G401.6 (cell line): ENCODE data around the gene PDGFD.

Experiments
- FAIRE-seq: peaks from 2 replicates; lab custom pipeline; 2012; peaks lifted over from hg19 to GRCh38; lab: Jason Lieb, UNC

PDGFD gene

DNA sequence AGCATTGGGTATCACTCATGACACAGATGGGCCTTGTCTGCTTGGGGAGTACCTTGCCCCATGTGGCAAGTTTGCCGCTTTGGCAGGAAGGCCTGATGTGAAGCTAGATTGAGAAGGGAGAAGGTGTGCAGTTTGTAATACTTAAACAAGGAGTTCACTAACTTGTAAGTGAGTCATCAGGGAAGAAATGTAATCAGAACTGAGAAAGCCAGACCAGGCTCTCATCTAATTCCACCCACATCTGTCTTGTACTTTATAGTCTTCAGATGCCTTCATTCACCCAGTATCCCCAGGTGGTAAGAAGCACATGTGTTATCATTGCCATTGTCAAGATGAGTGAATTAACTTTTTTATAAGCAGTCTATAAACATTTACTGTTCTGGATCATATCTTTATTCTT lies 243.5 kb downstream of the PDGFD start:
- FAIRE-seq: no peak

DNA sequence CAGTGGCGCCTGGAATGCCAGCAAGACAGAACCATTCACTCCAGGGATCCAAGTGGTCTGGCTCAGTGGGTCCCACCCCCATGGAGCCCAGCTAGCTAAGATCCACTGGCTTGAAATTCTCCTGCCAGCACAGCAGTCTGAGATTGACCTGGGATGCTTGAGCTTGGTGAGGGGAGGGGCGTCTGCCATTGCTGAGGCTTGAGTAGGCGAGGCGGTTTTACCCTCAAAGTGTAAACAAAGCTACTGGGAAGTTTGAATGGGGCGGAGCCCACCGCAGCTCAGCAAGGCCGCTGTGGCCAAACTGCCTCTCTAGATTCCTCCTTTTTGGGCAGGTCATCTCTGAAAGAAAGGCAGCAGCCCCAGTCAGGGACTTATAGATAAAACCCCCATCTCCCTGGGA lies 253.2 kb downstream of the PDGFD start:
- FAIRE-seq: no peak

DNA sequence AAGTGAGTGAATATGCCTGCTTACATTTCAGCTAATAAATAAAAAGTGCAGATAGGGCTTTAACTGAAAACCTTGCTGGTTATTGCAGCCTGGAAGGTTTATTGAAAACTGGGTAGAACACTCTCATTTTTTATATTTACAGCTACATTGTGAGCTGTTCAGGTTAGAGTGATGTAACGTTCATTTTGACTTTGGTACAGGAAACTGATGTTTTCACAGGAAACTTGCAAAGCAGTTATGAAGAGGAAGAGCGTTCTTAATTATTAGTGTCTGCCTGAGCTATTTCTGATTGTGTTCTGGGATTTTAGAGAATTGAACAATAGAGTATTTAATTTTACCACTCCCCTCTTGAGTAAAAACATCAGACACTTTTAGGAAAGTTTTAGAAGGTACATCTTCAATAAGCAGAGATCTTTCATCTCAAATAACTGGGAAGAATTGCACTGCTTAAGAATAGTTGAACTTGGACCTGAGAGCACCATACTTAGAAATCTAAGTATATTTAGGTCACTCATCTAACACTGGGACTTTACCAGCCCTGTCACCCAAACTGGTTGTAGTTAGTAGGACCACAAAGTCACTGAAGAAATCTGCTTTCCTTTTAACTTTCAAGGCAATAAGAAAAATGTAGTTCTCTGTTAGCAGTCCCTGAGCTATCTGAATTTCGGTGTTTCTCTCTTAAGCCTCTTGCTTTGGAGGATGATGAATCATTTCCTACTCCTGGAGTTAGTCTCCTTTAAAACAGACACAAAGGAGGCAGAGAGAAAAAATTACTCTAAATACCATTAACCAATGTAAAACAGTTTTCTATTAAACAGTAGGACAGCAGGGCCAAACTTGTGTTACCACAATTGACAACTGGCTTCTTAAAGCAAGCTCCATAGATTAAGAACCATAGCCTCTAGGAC lies 256.1 kb downstream of the PDGFD start:
- no peak for FAIRE-seq

DNA sequence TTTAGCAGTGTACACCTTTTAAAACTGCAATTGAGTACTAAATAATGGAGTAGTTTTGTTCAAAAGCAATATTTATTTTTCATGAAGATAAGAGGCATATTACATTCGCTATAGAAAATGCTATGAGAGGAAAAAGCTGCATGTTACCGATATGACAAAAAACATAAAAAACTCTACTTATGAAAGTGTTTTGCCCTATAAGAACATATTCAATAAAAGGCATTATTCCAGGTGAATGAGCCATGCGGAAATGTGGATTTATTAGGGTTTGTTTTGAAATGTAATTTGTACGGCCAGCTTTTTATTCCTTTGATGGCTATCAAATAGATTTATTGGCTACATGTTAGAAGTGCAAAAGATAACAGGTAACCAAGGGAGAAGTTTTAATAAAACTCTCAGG lies 256.8 kb downstream of the PDGFD start:
- FAIRE-seq: no peak

DNA sequence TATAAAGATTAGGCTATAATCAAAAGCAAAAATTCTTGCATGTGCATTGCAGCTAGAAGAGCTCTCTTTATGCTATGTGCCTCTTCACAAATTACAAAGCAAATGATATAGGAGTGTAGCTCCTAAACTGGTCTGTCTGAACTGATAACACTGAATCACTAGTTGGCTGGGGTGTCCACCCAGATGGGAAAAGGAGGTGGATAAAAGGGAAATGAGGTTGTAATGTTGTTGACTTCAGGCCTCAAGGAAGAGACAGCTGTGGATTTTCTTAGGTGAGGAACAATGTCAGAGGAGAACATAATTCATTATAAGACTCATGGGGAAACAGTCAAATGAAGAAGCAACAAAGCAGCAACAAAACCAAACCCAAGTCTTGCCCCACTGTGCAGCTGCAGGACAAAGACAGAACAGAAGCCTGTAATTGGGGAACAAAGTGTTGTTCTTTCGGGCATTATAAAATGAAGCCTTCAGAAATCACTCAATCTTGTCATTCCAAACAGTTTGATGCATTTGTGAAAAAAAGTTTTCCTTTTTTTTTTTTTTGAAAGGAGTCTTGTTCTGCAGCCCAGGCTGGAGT lies 257.6 kb downstream of the PDGFD start:
- no peak for FAIRE-seq

DNA sequence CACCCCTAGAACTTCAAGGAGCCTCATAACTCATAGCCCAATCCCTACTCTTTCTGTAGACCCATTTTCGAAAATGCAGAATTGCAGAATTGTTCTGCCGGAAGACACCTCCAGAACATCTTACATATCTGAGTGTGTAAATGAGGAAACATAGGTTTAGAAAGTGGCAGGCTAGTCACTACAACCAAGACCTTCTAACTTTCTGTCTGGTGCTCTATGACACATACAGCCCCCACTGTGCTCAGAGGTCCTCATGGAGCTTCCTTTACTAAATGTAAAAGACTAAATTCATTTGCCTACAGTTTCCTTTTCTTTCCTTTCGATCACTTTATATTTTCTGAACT lies 259.7 kb downstream of the PDGFD start:
- FAIRE-seq: no peak

DNA sequence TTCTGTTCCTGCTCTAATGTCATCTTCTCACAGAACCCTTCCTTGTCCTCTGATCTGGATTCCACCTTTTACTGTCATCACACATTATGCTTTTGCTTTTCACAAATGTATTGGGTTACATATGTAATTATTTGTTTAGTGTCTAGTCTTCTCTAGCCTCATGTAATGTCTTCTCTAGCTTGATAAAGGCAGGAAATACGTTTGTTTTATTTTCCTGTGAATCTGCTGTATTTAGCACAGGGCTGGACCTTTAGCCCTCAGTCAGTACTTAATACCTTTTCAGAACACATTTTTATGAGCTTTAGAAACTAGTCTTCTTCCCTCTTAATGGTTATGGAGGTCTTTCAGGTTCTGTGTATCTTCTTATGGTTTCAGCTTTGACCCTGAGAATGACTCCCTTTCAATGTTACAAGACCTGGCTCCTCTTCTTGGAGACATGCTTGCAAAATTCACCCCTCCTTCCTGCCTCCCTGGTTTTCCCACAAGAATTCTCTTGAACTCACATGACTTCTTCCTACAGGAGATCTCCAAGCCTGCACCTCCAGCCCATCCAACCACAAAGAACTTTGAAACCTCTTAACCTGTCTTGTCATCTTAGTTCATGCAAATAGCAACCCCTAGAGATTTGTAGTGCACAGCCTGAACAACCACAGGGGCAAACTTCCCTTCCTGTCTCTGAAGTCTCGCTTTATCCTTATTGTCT lies 260.2 kb downstream of the PDGFD start:
- no peak for FAIRE-seq

DNA sequence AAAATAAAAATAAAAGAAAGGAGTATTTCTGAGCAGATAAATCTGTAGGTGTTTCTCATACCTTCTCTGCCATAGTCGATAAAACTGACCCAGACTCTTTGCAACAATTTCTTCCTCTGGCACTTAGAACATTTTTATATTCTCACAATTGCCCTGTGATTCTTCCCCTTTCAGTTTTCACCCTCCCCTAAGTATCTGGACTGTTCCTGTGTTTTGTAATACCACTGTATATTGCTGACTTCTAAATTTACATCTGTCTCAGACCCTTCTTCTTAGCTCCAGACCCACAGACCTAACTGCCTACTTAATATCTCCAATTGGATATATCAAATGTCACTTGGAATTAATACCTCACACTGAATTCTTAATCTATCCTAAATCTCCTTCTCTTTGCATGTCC lies 261.0 kb downstream of the PDGFD start:
- FAIRE-seq: no peak

DNA sequence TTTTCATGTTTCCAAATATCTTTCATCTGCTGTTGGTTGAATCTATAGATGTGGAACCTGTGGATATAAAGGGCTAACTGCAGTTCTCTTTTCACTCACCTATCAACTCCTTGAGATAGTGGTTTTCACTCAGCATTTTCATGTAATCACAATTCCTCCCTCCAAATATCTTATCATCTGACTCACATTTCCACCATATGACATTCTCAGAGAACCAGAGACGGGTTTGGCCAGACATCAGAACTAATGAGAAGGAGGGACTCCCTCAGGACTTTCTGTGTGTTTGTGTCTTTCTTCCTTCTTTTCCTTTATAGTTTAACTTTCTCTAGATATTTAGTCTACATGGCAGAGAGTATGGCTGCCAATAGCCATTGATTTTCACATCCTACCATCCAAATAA lies 262.3 kb downstream of the PDGFD start:
- FAIRE-seq: no peak

DNA sequence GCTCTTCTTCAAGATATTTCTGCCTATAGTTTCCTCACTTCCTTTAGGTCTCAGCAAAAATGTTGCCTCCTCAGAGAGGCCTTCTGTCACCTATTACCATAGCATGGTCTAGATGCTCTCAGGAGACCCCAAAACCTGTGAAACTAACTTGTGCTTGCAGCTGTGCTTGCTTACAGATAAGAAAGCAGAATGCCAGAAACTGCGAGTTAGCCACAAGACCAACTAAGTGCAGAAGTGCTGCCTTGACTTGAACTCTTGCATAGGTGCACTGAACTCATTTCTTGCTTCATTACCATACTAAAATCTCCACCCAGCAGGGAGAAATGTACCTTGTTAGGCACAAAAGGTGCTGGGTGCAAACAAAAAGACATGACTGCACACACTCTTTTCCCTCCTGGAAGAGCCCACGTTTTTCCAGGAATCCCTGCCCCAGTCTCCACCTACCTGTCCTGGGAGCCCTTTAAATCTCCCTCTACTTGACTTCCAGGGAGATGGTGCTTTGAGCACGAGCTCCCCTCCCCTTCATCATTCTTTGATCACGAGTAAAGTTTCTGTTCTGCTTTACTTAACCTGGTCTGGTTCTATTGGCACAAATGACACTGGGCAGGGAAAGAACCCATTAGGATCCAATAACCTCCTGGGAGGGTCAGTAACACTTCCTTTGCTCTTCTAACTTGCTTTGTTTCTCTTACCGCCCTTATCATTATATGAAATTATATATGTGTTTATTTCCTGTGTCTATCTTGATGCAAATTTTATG lies 265.2 kb downstream of the PDGFD start:
- FAIRE-seq: no peak

DNA sequence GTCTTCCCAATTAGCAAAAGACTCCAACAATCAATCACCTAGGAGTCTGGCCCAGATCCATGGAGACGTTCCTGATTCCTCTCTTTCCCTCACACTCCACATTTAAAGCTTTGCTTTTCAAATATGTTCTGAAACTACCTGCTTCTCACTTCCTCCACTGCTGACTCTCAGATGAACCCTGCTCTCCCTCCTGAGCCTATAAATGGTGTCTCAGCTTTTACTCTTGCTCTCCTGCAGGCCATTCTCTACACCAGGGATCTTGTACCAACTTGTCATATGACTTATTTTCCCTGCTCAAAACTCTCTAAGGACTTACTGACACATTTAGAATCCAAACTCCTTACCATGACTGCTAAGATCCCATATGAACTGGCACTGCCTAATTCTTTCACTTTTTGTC lies 265.9 kb downstream of the PDGFD start:
- FAIRE-seq: no peak

DNA sequence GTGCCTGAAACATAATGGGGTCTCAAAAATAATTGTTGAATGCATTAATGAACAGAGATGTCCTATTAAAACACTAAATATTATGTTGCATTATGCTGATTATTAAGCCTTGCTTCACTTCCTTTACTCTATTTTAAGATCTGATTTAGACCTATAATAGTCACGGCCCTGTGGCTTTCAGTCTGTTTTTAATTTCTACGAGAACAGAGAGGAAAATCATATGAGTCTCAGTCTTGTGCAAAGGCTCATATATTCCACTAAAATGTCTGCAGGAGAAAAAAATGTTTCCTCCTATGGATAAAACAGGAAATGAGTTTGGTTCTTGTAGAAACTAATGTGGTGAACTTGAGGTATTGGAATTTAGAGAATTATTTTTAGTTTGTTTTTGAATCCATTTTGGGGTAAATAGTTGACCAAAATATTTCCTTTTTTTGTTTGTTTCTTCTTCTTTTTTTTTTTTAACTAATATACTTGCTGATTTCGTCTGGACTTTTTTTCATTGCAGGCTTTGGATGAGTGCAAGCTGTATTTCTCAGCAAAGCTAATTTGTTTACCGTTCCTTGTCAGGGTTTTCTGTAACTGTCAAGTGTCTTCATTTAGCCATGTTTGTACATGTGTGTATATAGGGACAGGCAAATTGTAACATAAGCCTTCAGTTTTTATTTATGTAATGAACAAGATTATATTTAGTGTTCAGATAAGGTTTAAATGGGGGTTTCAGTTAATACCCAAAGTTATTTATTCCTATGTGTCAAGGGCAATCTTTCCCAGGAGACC lies 266.6 kb downstream of the PDGFD start:
- no peak for FAIRE-seq

DNA sequence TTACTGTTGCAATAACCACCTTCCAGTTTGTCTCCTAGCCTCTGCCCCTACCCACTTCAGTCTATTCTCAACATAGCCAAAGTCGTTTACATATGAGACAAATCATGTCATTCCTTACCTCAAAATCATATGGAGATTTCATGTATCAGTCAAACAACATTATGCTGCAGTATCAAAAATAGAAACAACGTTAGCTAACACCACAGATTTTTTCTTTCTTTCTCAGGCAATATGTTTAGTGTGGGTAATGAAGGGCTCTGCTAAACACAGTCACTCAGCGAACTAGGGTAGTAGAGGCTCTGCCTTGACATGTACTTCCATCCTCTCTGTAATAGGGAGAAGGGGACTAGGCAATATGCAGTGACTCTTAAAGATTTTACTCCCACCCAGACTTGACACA lies 268.8 kb downstream of the PDGFD start:
- FAIRE-seq: no peak

DNA sequence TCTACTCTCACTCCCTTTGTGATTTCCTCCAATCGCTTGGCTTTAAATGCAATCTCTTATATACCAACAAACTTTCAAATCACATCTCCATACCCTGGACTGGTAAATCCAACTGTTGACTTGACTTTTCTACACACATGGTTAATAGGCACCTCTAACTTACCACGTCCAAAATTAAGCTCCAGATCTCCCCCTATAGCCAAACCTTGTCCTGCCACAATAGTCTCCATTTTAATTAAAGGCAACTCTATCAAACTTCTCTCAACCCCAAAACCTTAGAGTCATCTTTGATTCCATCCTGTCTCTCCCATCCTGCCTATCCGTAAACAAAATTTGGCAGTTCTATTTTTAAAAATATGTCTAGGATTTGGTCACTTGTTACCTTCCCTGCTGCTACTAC lies 269.3 kb downstream of the PDGFD start:
- FAIRE-seq: no peak

DNA sequence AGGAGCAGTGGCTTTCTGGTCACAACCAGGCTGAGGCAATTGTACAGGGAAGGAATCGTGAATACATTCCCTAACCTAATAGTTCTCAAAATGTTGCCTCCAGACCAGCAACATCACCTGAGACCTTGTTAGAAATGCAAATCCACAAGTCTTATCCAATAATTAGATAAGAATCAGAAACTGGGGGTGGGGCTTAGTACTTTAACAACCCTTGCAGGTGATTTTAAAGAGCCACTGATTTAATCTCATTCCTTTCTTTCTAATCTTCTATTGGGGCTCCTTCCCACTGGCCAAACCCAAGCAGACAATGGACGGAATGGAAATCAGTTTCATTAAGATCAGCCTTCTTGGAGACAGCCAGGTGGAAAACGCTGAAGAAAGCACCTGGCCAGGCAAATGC lies 269.9 kb downstream of the PDGFD start:
- no peak for FAIRE-seq

DNA sequence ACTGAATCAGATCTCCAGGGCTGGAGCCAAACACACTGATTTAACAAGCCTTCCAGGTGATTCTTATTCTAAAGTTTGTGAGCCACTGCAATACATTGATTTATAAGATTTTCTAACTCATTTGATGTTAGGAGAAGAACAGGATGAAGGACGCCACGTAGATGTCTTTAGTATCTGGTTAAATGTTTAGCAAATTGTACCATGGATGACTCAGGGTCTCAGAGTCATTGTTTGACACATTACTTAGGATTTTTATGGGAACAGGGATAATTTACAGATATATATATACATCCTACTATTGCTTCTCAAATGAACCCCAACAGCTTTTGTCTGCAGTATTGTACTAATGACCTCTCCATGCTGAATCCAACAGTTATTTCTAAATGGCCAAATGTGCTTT lies 270.6 kb downstream of the PDGFD start:
- FAIRE-seq: no peak

DNA sequence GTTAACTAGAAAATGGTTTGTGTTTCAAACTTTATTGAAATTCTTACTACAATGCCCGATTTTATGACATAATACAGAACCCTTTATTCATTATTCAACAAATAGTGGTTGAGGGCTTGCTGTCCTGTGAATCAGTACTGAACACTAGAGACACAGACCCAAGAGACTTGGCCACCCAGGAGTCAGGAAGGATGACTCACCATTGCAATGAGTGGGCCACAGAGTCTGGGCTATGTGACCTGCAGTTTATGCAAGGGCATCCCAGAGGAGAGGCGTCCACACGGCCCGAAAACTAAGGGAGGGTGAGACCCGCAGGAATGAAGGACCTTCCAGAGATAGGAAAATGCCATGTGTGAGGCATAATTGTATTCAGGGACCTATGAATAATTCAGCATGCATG lies 271.3 kb downstream of the PDGFD start:
- no peak for FAIRE-seq

DNA sequence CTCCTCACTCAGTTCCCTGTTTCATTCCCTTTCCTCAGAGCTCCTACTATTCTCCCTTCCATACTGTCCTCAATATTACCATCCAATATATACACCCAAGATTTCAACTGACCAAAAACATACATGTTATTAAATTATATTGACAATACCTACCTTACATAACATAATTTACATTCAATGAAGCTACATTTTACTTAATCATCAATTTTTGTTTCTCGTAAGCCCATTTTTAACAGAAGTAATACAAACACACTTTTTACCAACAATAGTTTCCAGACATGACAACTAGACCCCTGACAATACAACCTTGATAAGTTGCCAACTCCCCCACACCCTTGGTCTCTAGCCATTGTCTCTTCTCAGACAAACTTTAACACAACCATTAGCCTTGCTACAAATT lies 273.3 kb downstream of the PDGFD start:
- no peak for FAIRE-seq

DNA sequence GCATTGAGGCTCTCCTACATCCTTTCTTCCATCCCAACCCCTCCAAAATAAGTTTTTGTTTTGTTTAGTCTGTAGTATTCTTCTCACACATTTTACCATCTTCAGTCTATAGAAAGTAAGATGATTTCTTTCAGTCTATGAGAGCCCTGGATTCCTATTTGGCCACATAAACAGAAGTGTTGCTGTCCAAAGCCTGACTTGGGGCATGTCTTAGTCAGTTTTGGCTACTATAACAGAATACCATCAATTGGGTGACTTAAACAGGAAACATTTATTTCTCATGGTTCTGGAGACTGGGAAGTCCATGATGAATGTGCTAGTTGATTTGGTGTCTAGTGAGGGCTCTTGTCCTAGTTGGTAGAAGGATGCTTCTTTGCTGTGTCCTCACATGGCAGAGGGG lies 274.3 kb downstream of the PDGFD start:
- FAIRE-seq: no peak

DNA sequence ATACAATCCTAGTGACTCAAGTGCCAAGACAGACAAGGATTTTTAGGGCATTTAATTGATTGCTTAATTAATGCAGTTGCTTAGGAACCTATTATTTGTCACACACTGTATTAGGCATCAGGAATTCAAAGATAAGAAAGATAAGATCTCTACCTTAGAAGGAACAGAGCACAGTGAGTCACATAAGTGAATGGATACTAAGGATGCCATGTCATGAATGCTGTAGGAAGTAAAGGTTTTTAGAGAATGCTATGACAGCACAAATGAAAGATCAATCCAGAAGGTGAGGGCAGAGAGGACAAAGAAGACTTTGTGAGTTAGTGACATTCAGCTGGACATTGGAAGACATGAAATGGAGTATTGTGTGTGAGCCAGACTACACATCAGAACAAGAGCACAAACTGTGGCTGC lies 275.4 kb downstream of the PDGFD start:
- no peak for FAIRE-seq

DNA sequence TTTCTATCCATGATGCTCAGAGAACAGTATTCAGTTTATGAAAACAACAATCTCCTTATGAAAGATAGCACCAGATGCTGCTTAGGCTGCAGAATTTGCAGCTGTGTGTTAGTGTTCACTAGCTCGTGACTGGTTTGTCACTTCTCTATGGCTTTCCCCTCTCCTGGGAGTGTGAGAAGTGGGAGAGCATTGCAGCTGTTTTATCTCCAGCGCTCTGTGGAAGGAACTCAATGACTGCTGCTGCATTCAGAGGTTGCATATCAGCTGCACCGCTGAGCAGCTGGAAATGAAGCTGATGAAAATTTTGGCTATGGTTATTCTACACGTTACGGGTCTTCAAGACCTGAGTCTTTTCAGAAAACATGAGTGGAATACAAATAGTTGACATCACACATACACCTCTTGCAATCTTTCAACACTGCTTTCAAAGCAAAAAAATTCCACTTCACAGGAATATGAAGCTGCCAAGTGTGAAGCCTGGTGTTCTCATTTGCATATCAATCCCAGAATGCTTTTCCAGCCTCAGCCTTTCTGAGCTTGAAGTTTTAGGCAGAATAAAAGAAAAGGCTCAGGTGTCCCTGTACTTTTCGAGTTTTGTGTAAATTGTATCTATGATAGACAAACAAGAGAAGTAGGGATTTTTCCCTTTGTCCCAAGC lies 276.8 kb downstream of the PDGFD start:
- FAIRE-seq: no peak

DNA sequence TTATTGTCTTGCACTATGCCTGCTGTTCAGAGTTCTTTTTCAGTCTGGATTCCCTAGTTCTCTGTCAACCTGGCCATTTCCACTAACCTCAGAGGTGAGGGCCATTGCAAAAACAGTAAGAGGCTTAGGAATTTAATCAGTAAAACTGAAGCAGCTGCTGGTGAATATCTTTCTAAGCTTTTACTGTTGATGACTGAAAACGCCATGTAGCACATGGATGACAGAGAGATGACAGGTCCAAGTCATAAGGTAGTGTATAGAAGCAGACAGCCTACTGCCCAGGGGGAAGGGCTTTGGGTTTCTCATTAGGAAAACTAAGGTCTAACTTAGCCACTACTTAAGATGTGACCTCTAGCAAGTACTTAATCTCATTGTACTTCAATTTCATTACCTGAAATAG lies 280.1 kb downstream of the PDGFD start:
- FAIRE-seq: no peak
